ENCODE measurements around the gene IL17RD.

- no peak for TF ChIP-seq CTCF (conservative IDR thresholded peaks at IDR 0.05 in 1 of 2, IDR thresholded peaks at IDR 0.05 in 1 of 2; ENCODE audit: extremely low read depth in 1 of 2, insufficient read depth in 1 of 2, low read depth in 1 of 2, low read length in 2 of 2)
- TF ChIP-seq EZH2 (IDR thresholded peaks at IDR 0.05; ENCODE audit: borderline replicate concordance, low read length): no peak
Observed at GRCh38 chr3:57048052-57048671, 117.0 kb downstream of the IL17RD start.

All from mammary epithelial cell (primary cell).